Endothelial cell of umbilical vein (primary cell): Measurements from ENCODE around the gene SALL2. TPM values are rescaled to one million over a fixed set of nuclear protein-coding genes. Genes with fewer than 3 reads are reported as not detected.

Source experiments
- BruUV-seq: library from RNA; stranded (reverse); fragments of 400-500 nt; replicated peaks from 2 replicates; lab custom pipeline; 2021; lab: Mats Ljungman, UMichigan
- CTCF ChIA-PET: fragments of 300-600, 350-600 bp; sonication (Branson Sonifier 250); formaldehyde crosslinking; loops from one replicate; lab custom pipeline; 2021; ENCODE audit warnings: antibody characterized with exemption, inconsistent platforms; lab: Charles Lee
- POLR2A ChIA-PET: fragments of 300-600, 350-600 bp; sonication (Branson Sonifier 250); formaldehyde crosslinking; loops from one replicate; lab custom pipeline; 2021; ENCODE audit warnings: antibody characterized with exemption, inconsistent platforms; lab: Charles Lee
- DNase-seq: peaks from one replicate; pipeline ENCODE4 v3.0.0-alpha.2; 2011; ENCODE audit warnings: low read depth, low spot score
- FAIRE-seq: peaks from 2 replicates; lab custom pipeline; 2011; peaks lifted over from hg19 to GRCh38; lab: Jason Lieb, UNC
- H2AFZ ChIP-seq: 2 replicates; pipeline ENCODE4 v1.6.0; 2012; ENCODE audit warnings: low read depth, low read length, control low read depth, inconsistent platforms
- H3K27ac ChIP-seq: 2 replicates; pipeline ENCODE4 v1.5.1; 2011; ENCODE audit warnings: low read depth, mild to moderate bottlenecking, control low read depth, low read length, moderate library complexity; ENCODE audit not compliant: insufficient read depth
- H3K27me3 ChIP-seq, 2 experiments: 2 replicates each; pipeline versions ENCODE4 v1.6.0 to v1.6.1; 2011; ENCODE audit warnings: low read length in 2 of 2, mixed read lengths in 1 of 2; ENCODE audit not compliant: control insufficient read depth in 2 of 2, insufficient read depth in 2 of 2
- H3K36me3 ChIP-seq, 2 experiments: 2 replicates in 1 of 2; 3 replicates in 1 of 2; pipeline ENCODE4 v1.5.1; 2011; ENCODE audit warnings: low read length in 2 of 2, mild to moderate bottlenecking in 1 of 2, moderate library complexity in 1 of 2; ENCODE audit not compliant: control insufficient read depth in 2 of 2, insufficient read depth in 2 of 2; ENCODE audit errors: extremely low read depth in 1 of 2
- H3K4me1 ChIP-seq: 3 replicates; pipeline ENCODE4 v1.5.1; 2011; ENCODE audit warnings: mild to moderate bottlenecking, low read length; ENCODE audit not compliant: control insufficient read depth, insufficient read depth; ENCODE audit errors: extremely low read depth
- H3K4me2 ChIP-seq: 2 replicates; pipeline ENCODE4 v1.6.1; 2011; ENCODE audit warnings: low read length, control low read depth, mixed read lengths; ENCODE audit not compliant: insufficient read depth
- H3K4me3 ChIP-seq, 3 experiments: fragments of 200-600 bp in 1 of 3; sonication (generic), shearing (Covaris generic) in 1 of 3; replicated peaks in 1 of 3; 2 replicates each; pipeline ENCODE4 v1.5.1; 2011 to 2016; ENCODE audit warnings: control low read depth in 3 of 3, low read length in 3 of 3, mild to moderate bottlenecking in 2 of 3, inconsistent platforms in 1 of 3, low read depth in 1 of 3, moderate library complexity in 1 of 3; ENCODE audit not compliant: insufficient read depth in 1 of 3
- H3K79me2 ChIP-seq: 2 replicates; pipeline ENCODE4 v1.6.0; 2012; ENCODE audit warnings: low read length, inconsistent platforms; ENCODE audit not compliant: control insufficient read depth, insufficient read depth
- H3K9ac ChIP-seq: replicated peaks from 2 replicates; pipeline ENCODE3; 2011; ENCODE audit warnings: low read length, control low read depth; ENCODE audit not compliant: insufficient read depth; ENCODE audit errors: extremely low read depth
- H3K9me1 ChIP-seq: replicated peaks from 3 replicates; pipeline ENCODE4 v1.6.0; 2011; ENCODE audit warnings: mild to moderate bottlenecking, low read length; ENCODE audit not compliant: control insufficient read depth, insufficient read depth; ENCODE audit errors: extremely low read depth
- H3K9me3 ChIP-seq: replicated peaks from 2 replicates; pipeline ENCODE4 v1.5.1; 2012; ENCODE audit warnings: low read length, inconsistent platforms; ENCODE audit not compliant: control insufficient read depth, insufficient read depth
- H4K20me1 ChIP-seq: replicated peaks from 2 replicates; pipeline ENCODE3; 2011; ENCODE audit warnings: mild to moderate bottlenecking, low read length; ENCODE audit not compliant: control insufficient read depth, insufficient read depth; ENCODE audit errors: extremely low read depth
- EZH2 ChIP-seq: IDR thresholded peaks from 2 replicates; pipeline ENCODE4 v1.6.1; 2012; ENCODE audit warnings: borderline replicate concordance, low read depth, mild to moderate bottlenecking, moderate library complexity, low read length, inconsistent platforms; ENCODE audit not compliant: severe bottlenecking
- FOS ChIP-seq: IDR thresholded peaks from 2 replicates; pipeline ENCODE4 v1.6.1; 2011; ENCODE audit warnings: mild to moderate bottlenecking, low read length, moderate library complexity, borderline replicate concordance; ENCODE audit not compliant: insufficient read depth
- GATA2 ChIP-seq: IDR thresholded peaks from 2 replicates; pipeline ENCODE4 v1.7.0; 2011; ENCODE audit warnings: low read depth, mild to moderate bottlenecking, moderate library complexity, mixed read lengths, low read length; ENCODE audit not compliant: insufficient read length, insufficient read depth
- JUN ChIP-seq: IDR thresholded peaks from 2 replicates; pipeline ENCODE4 v1.6.1; 2011; ENCODE audit warnings: borderline replicate concordance, low read depth; ENCODE audit not compliant: insufficient read length, insufficient read depth
- MYC ChIP-seq: IDR thresholded peaks from one replicate; pipeline ENCODE4 v1.6.1; 2011; ENCODE audit warnings: mild to moderate bottlenecking, low read depth, low read length
- POLR2A ChIP-seq: IDR thresholded peaks from 2 replicates; pipeline ENCODE4 v1.6.1; 2012; ENCODE audit warnings: low read depth, mild to moderate bottlenecking, control low read depth, low read length
- POLR2AphosphoS5 ChIP-seq: IDR thresholded peaks from 2 replicates; pipeline ENCODE4 v1.6.1; 2012; ENCODE audit warnings: low read depth, mild to moderate bottlenecking, control low read depth, low read length, moderate library complexity; ENCODE audit not compliant: insufficient read depth
- dilution Hi-C: fragments of 300-500 bp; cut with MboI; formaldehyde crosslinking; loops from one replicate; pipeline ENCODE4 v1.15.0; 2019; ENCODE audit warnings: low sequenced_read_pairs; ENCODE audit not compliant: extremely low pct_ligation_motif_present
- intact Hi-C: fragments of 100-400 bp; cut with micrococcal nuclease; formaldehyde crosslinking; loops from one replicate; pipeline ENCODE4 v1.10.0; 2022
- polyA plus RNA-seq, 4 experiments: library from polyadenylated mRNA; depleted of rRNA in 3 of 4; stranded (reverse) in 3 of 4; unstranded in 1 of 4; fragments of >200 nt; gene quantifications; 2 replicates each; pipeline versions ENCODE4 v1.2.1 to v1.2.3, GENCODE V29; 2011 to 2012; ENCODE audit warnings: missing spikeins in 1 of 4
- total RNA-seq: library from RNA; stranded (reverse); gene quantifications from 2 replicates; pipeline ENCODE4 v1.2.3, GENCODE V29; 2021
- TF ChIP-seq, protein P1 (sequence below), 2 donors: IDR thresholded peaks; 1 replicate in 1 of 2; 2 replicates in 1 of 2; pipeline ENCODE4 v1.5.1; 2011; ENCODE audit warnings: low read length in 2 of 2, mild to moderate bottlenecking in 2 of 2, moderate library complexity in 2 of 2, control low read depth in 1 of 2, inconsistent platforms in 1 of 2, low read depth in 1 of 2; ENCODE audit not compliant: insufficient read depth in 1 of 2; ENCODE audit errors: extremely low read depth in 1 of 2
- TF ChIP-seq, protein P2 (sequence below): IDR thresholded peaks from 2 replicates; pipeline ENCODE4 v1.6.1; 2011; ENCODE audit not compliant: insufficient read depth, insufficient read length

SALL2 gene
- total and polyA plus RNA-seq, 2 donors (not counting 3 experiments of a cell fraction or from before 2014, with no cell fraction given), result 2.8 to 4.6 TPM

- TF ChIP-seq JUN, result no peak
- TF ChIP-seq FOS, result no peak
- TF ChIP-seq MYC, result no peak
- TF ChIP-seq, protein P1, sequence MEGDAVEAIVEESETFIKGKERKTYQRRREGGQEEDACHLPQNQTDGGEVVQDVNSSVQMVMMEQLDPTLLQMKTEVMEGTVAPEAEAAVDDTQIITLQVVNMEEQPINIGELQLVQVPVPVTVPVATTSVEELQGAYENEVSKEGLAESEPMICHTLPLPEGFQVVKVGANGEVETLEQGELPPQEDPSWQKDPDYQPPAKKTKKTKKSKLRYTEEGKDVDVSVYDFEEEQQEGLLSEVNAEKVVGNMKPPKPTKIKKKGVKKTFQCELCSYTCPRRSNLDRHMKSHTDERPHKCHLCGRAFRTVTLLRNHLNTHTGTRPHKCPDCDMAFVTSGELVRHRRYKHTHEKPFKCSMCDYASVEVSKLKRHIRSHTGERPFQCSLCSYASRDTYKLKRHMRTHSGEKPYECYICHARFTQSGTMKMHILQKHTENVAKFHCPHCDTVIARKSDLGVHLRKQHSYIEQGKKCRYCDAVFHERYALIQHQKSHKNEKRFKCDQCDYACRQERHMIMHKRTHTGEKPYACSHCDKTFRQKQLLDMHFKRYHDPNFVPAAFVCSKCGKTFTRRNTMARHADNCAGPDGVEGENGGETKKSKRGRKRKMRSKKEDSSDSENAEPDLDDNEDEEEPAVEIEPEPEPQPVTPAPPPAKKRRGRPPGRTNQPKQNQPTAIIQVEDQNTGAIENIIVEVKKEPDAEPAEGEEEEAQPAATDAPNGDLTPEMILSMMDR (IDR thresholded peaks at IDR 0.05; ENCODE audit: extremely low read depth in 1 of 2, insufficient read depth in 1 of 2, low read depth in 1 of 2, low read length in 2 of 2), result no peak
- TF ChIP-seq POLR2AphosphoS5, result no peak
- no peak for TF ChIP-seq POLR2A
- no peak for TF ChIP-seq EZH2
- TF ChIP-seq GATA2, result no peak
- TF ChIP-seq, protein P2, sequence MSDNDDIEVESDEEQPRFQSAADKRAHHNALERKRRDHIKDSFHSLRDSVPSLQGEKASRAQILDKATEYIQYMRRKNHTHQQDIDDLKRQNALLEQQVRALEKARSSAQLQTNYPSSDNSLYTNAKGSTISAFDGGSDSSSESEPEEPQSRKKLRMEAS, result no peak
- H3K36me3 ChIP-seq, result no peaks in the 10 kb centered on the region
- H3K4me3 ChIP-seq, result no peak overlapping the region
- H3K27me3 ChIP-seq, result peaks cover 20 to 26% of the 10 kb centered on the region in 2 experiments
- H3K4me2 ChIP-seq, result no peak overlapping the region
- no TSS peak for BruUV-seq
- peaks cover 3% of the 10 kb centered on the region for H3K4me1 ChIP-seq
- no peak overlapping the region for H2AFZ ChIP-seq
- FAIRE-seq, result no peak
- no peak for DNase-seq
- H3K9me3 ChIP-seq, result no peaks in the 10 kb centered on the region
- no peak overlapping the region for H3K9ac ChIP-seq
- intact Hi-C loops, result no loop called here
- no peaks in the 10 kb centered on the region for H4K20me1 ChIP-seq
- POLR2A ChIA-PET, result no interaction called here
- H3K9me1 ChIP-seq, result no peaks in the 10 kb centered on the region
- H3K79me2 ChIP-seq, result no peaks in the 10 kb centered on the region
- dilution Hi-C loops, result no loop called here
- CTCF ChIA-PET, result interaction anchor here (1.1 to 1.2 kb wide), 3 partner anchors 10 to 71 kb away, joined by 3 read pairs; no protein-coding TSS in a partner anchor
- H3K27ac ChIP-seq, result no peak overlapping the region
Observed at GRCh38 chr14:21528381-21529348, 2.5 kb upstream of the SALL2 start.
